OCI-M2 (cell line): ENCODE measurements around the gene SLC6A5.

Experiments used
- DNase-seq: peaks from one replicate; lab custom pipeline; 2025; ENCODE audit not compliant: unreplicated experiment; lab: John Stamatoyannopoulos, UW

Gene SLC6A5

DNA sequence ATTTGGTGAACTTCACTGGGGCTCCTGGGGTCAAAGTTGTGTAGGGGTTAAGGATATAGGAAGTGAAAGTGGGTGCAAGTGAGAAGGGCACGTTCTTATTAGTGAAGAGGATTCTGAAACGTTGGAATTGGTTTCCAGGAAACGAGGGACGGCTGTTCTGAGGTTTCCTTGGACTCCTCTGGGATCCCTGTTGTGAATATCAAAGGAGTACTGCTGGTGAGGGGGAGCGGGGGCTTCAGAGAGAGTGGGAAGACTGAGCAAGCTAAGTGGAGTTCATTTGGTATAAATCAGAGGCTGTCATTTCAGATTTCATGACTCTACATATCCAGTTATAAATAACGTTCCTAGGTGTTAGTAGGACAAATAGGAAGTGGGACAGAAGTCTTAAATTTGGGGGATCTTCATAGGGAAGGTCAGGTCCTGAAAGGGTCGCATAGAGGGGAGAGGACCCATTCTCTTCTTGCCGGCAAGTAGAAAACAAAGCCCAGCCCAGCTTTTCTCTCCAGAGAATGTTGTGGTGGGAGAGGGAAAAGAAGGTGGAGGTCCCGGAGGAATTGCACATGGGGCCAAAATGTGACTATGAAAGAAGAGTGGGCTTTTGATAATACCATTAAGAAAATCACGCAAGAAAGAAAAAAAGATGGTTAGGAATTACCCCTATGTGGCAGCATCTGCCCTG lies 68.9 kb downstream of the SLC6A5 start:
- DNase-seq: no peak

DNA sequence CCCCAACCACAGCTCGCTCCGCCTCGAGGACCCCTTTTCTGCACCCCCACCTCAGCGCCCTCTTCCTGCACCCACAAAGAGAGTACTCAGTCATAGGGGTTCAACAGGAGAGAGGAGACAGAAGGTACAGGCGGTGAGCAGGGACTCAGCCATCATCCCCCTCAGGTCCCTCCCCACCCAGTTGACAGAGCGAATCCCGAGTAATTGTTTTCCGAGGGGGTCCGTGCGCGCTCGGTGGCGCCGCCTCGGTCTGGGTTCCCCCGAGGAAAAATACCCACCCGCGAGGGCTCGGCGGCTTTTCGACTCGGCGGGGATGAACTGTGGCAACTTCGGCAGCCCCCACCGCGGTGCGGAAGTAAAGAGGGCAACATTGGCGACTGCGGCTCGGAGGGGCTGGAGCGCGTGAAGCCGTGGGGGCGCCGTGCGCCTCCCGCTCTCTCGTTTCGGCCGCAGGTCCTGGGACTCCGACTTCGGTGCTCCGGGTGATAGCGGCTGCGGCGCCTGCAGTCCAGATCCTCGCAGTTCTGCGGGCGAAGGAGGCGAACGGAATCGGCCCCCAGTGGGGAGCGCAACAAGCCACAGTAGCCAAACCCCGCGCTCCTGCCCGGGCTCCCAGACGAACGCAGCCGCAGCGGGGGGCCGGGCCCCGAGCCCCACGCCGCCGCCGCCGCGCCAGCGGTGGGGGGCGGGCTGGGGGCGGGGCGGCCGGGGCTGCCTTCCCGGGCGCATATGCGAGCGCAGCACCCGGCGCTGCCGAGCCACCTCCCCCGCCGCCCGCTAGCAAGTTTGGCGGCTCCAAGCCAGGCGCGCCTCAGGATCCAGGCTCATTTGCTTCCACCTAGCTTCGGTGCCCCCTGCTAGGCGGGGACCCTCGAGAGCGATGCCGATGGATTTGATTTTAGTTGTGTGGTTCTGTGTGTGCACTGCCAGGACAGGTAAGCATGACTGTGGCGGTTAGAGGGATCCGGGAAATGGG lies 69.7 kb downstream of the SLC6A5 start, which contains the start of gene NELL1:
NELL1 (plus strand) TSS at position 743 of the 976 bp plus-strand sequence.
- no peak for DNase-seq

DNA sequence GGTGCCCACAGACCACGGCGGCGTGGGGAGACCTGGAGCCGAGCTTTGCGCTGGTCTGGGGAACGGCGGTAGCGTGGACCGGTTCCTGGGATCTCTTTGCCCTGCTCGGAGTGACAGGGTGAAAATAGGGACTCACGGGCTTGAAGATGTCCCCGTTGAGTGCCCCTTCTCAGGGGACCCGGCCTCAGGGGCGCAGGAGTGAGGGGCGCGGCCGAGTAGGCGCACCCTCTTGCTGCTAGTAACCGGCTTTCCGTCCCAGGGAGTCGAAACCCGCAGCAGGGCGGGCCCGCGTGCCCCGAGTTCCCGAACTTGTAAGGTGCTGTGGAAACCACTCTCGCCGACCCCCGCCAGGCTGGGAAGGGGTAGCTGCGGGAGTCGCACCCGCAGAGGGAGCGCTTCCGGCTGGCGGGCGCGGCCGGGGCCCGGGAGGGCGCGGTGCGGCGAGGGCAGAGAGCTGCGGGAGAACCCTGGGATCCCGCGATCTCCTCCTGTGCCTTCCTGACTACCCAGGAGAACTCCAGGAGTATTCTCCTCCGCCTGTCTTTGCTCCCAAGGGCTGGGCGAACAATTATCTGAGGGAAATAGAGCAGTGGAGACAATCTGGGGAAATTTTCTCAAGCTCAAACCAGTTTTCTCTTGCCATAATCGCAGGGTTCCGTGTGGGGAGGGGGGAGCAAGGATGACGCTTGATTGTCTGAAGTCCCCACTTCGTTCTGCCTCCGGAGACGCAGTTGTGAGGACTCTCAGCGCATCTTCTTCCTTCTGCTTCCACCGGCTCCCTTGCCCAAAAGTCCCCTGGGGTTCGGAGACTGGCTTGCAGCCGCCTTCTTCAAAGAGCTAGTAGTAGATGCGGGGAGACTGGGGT lies 70.6 kb downstream of the SLC6A5 start:
- no peak for DNase-seq

DNA sequence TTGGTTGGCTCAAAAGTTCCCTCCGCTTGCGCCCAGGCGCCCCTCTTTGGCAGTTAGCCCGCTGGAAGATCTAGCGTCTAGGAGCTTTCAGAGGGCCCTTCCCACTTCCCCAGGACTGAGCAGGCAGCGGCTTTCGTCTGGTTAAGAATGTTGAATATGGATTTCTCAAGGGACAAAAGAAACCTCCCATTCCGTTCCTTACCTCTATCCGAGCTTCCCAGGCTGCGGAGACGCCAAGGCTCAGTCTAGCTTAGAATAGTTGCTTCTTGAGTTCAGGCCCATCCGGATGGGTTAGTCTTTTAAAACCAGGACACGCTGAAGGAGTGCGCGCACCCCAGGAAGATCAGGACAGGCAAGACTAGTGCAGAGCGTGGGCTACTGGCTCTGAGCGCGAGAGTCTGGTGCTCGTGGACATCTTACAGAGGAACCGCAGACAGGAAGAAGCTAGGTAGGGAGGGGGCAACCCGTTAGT lies 71.6 kb downstream of the SLC6A5 start:
- DNase-seq: no peak

DNA sequence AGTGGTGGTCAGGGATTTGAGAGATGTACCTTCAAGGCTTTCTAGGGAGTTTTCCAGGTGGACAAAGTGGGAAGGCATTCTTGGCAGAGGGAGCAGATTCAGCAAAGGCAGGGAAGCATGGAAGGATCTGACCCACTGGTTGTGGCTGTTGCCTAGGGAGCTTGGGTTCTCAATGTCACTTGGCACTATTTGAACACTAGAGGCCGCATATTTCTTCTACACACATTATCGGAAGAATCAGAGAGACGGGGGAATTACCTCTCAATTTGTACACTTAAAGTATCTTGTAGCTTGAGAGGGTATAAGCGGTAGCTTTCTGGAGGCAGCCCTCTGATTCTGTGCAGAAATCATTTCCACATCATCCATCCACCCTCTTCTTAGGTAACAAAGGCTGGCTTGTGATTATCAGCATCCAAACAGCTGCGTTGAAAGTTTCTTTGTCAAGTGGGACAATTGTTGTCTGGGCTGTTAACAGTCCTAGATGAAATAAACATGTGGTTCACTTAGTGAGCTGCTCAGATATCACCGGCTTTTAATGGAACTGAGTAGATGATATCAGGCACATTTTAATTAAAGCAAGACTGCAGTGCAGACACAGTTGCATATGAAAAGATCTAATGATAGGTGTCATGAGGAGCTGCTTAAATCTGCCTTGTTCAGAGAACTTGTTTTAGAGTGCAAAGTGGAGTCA lies 72.6 kb downstream of the SLC6A5 start:
- no peak for DNase-seq

DNA sequence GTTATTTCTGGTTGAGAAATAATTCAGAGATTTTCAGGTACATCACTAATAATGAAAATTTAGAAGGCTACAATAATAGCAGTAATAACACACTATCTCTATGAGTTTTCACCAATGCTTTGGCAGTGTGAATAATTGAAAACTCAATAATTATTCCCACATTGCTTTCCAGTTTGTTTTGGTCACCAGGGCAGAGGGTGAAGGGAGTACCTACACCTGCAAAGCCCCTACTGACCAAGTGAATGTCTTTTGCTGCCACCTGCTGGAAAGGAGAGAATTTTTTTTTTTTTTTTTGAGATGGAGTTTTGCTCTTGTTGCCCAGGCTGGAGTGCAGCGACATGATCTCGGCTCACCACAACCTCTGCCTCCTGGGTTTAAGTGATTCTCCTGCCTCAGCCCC lies 73.2 kb downstream of the SLC6A5 start:
- DNase-seq: no peak

DNA sequence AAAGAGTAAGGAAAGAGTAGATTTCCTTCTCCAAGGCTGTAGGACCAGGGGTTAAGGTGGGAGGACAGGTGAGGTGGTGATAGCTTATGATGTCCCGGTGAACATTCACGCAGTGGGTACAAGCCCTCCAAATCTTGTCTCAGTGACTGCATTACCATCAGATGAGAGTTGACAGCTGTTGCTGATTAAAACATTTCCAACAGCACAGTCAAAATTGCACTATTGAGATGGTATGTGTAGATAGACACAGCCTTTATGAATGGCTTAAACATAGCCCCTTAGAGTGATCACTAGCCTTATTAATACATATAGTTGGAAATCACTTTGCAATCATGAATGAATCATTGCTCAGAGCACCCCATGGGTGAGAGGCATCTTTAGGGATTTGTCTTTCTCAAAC lies 77.2 kb downstream of the SLC6A5 start:
- no peak for DNase-seq

DNA sequence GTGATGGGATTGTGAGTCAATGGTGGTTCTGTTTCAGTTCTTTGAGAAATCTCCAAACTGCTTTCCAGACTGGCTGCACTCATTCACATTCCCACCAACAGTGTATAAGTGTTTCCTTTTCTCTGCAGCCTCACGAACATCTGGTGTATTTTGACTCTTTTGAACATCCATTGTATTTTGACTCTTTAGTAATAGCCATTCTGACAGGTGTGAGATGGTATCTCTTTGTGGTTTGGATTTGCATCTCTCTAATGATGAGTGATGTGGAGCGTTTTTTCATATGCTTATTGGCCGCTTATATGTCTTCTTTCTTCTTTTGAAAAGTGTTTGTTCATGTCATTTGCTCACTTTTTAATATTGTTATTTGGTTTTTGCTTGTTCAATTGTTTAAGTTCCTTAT lies 89.4 kb downstream of the SLC6A5 start:
- DNase-seq: no peak

DNA sequence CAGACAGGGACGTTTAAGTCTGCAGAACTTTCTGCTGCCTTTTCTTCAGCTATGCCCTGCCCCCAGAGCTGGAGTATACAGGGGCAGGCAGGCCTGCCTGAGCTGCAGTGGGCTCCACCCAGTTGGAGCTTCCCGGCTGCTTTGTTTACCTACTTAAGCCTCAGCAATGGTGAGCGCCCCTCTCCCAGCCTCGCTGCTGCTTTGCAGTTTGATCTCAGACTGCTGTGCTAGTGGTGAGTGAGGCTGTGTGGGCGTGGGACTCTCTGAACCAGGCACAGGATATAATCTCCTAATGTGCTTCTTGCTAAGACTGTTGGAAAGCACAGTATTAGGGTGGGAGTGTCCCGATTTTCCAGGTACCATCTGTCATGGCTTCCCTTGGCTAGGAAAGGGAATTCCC lies 108.5 kb downstream of the SLC6A5 start:
- no peak for DNase-seq
